K562 (cell line): ENCODE data around the gene DHRS4L2. TPM values are rescaled to one million over a fixed set of nuclear protein-coding genes. Genes with fewer than 3 reads are reported as not detected.

Experiments
- ADNP ChIP-seq: fragments of 200-800 bp; sonication (Bioruptor generic); IDR thresholded peaks from 2 replicates; pipeline ENCODE4 v1.6.1; 2016; ENCODE audit warnings: missing genetic modification characterization, missing compliant biosample characterization
- ARHGAP35 ChIP-seq: fragments of 450-650 bp; IDR thresholded peaks from 2 replicates; pipeline ENCODE4 v1.6.1; 2018; ENCODE audit not compliant: partially characterized antibody
- ATF1 ChIP-seq, 2 experiments: fragments of 450-650 bp in 1 of 2; IDR thresholded peaks; 2 replicates each; pipeline ENCODE4 v1.6.1; 2016; ENCODE audit warnings: missing compliant biosample characterization in 1 of 2, missing genetic modification characterization in 1 of 2
- BDP1 ChIP-seq: IDR thresholded peaks from 3 replicates; pipeline ENCODE4 v1.6.1; 2011; ENCODE audit not compliant: insufficient read length, insufficient read depth
- CXXC5 ChIP-seq: fragments of 250-450 bp; sonication (Bioruptor Pico); IDR thresholded peaks from 2 replicates; pipeline ENCODE4 v1.8.0; 2022; ENCODE audit warnings: inconsistent platforms, mild to moderate bottlenecking, moderate library complexity
- DPF2 ChIP-seq: fragments of 450-650 bp; IDR thresholded peaks from 2 replicates; pipeline ENCODE4 v1.6.1; 2016
- GATAD2A ChIP-seq: fragments of 450-650 bp; IDR thresholded peaks from 2 replicates; pipeline ENCODE4 v1.6.1; 2017
- MEF2A ChIP-seq: IDR thresholded peaks from 2 replicates; pipeline ENCODE4 v1.6.1; 2011; ENCODE audit warnings: low read depth, mild to moderate bottlenecking, low read length, moderate library complexity; ENCODE audit not compliant: control insufficient read depth
- MTA1 ChIP-seq: fragments of 450-650 bp; IDR thresholded peaks from 2 replicates; pipeline ENCODE4 v1.6.1; 2017; ENCODE audit warnings: borderline replicate concordance
- NR1H2 ChIP-seq: sonication (generic); formaldehyde crosslinking; IDR thresholded peaks from 2 replicates; pipeline ENCODE4 v1.4.0; 2020; ENCODE audit warnings: mild to moderate bottlenecking, missing genetic modification reagents
- RAD51 ChIP-seq: fragments of 450-650 bp; IDR thresholded peaks from 2 replicates; pipeline ENCODE4 v1.7.1; 2016; ENCODE audit warnings: low read depth, mild to moderate bottlenecking, borderline replicate concordance
- SIRT6 ChIP-seq: IDR thresholded peaks from one replicate; pipeline ENCODE4 v1.6.1; 2012; ENCODE audit warnings: low read depth, mild to moderate bottlenecking, control low read depth, inconsistent platforms, low read length, moderate library complexity
- STAT5A ChIP-seq: IDR thresholded peaks from 2 replicates; pipeline ENCODE4 v1.6.1; 2012; ENCODE audit warnings: low read length, inconsistent platforms, borderline replicate concordance
- XRCC4 ChIP-seq: IDR thresholded peaks from one replicate; pipeline ENCODE4 v1.6.1; 2011; ENCODE audit not compliant: insufficient read depth, insufficient read length; ENCODE audit errors: extremely low read depth
- ZNF197 ChIP-seq: fragments of 200-800 bp; sonication (Bioruptor generic); IDR thresholded peaks from 2 replicates; pipeline ENCODE4 v1.6.1; 2016; ENCODE audit warnings: low read depth, missing genetic modification characterization, missing compliant biosample characterization
- ZNF311 ChIP-seq: fragments of 250-450 bp; sonication (Bioruptor Pico); IDR thresholded peaks from 2 replicates; pipeline ENCODE4 v1.4.0; 2020; ENCODE audit warnings: mild to moderate bottlenecking, moderate library complexity
- ZNF408 ChIP-seq: fragments of 250-450 bp; sonication (Bioruptor Pico); IDR thresholded peaks from 2 replicates; pipeline ENCODE4 v1.4.0; 2020; ENCODE audit warnings: low read depth, mild to moderate bottlenecking, moderate library complexity
- ZNF586 ChIP-seq: fragments of 450-650 bp; formaldehyde crosslinking; conservative IDR thresholded peaks from 2 replicates; pipeline ENCODE4 v1.4.0; 2020; ENCODE audit warnings: mild to moderate bottlenecking, moderate library complexity
- ZNF644 ChIP-seq: fragments of 200-800 bp; sonication (Bioruptor generic); IDR thresholded peaks from 2 replicates; pipeline ENCODE4 v1.6.1; 2016; ENCODE audit warnings: low read depth, missing genetic modification characterization, missing compliant biosample characterization
- polyA plus RNA-seq, 8 experiments: library from polyadenylated mRNA; depleted of rRNA in 4 of 8; stranded (reverse) in 5 of 8; unstranded in 3 of 8; fragments of >200 nt; fragmentation: Nextera tagmentation in 2 of 8; fragmentation: Illumina TruSeq in 1 of 8; extraction: Ambion mirVana in 2 of 8; extraction: Trizol in 1 of 8; gene quantifications; 2 replicates each; pipeline versions ENCODE4 v1.2.1 to v1.2.3, GENCODE V29; 2011 to 2014; ENCODE audit warnings: inconsistent platforms in 1 of 8, missing spikeins in 1 of 8
- total RNA-seq, 7 experiments: library from RNA; depleted of rRNA in 6 of 7; stranded (reverse); fragments of >200 nt in 6 of 7; fragmentation: Illumina TruSeq in 2 of 7; extraction: Trizol in 2 of 7; gene quantifications; 2 replicates each; pipeline versions ENCODE4 v1.2.1 to v1.2.3, GENCODE V29; 2011 to 2021; ENCODE audit warnings: low replicate concordance in 1 of 7
- TF ChIP-seq, protein P1 (sequence below): fragments of 150-350 bp; IDR thresholded peaks from 2 replicates; pipeline ENCODE4 v1.6.1; 2014; ENCODE audit warnings: low read depth, mild to moderate bottlenecking, low read length, borderline replicate concordance
- TF ChIP-seq, protein P2 (sequence below): fragments of 250-450 bp; sonication (Bioruptor Pico); IDR thresholded peaks from 2 replicates; pipeline ENCODE4 v1.5.0; 2021
- TF ChIP-seq, protein P3 (sequence below): fragments of 450-650 bp; IDR thresholded peaks from 2 replicates; pipeline ENCODE4 v1.6.1; 2018; ENCODE audit warnings: mild to moderate bottlenecking, low read depth; ENCODE audit not compliant: partially characterized antibody
- TF ChIP-seq, protein P4 (sequence below): fragments of 250-450 bp; sonication (Bioruptor Pico); IDR thresholded peaks from 2 replicates; pipeline ENCODE4 v1.8.0; 2021; ENCODE audit warnings: borderline replicate concordance, mild to moderate bottlenecking, moderate library complexity; ENCODE audit not compliant: poor library complexity, severe bottlenecking

Gene DHRS4L2
- total and polyA plus RNA-seq, 9 of the 15 experiments (the other 6 are each of a cell fraction or from before 2014, with no cell fraction given), result 2.3 to 13.7 (median 8.1) TPM

DNA sequence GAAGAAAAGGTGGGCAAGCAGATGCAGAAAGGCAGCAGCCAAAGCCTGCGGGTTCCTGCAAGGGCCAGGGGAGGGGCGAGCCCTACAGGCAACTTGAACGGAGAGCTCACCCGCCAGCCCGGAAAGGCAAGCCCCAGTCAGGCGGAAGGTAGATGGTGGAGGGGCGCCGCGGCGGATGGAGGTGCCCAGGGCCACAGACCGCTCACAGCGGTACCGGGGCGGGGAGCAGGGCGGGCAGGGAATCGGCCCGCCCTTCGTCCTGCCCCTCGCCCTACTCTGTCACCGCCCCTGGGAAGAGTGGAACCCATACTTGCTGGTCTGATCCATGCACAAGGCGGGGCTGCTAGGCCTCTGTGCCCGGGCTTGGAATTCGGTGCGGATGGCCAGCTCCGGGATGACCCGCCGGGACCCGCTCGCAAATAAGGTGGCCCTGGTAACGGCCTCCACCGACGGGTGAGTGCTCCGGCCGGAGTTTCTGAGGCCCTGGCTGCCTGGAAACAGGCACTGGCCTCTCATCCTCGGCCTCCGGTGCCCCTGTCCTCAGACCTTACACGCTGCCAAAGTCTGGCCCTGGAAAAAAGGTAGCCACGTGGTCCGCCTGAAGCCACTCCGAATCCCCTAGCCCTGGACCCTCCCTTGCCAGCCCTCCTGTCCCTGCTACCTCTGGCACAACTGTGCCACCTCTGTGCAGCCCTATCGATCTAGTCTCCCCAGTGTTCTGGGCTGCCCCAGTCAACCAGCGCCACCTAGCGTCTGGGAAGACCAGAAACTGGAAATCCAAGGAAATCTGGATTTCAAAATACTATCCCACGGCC lies 35.1 kb upstream of the DHRS4L2 start, which contains the start of gene DHRS4 (continued):
- TF ChIP-seq MEF2A (no peak), ZNF586 (CRISPR knock-in tag) (no peak), ZNF408 (no peak), BDP1 (no peak), ARHGAP35 (no peak), STAT5A (no peak), XRCC4 (no peak), CXXC5 (CRISPR knock-in tag) (no peak; the same call in 1 of the 2 replicates), RAD51 (no peak), MTA1 (no peak), ATF1 (CRISPR knock-in tag; IDR thresholded peaks at IDR 0.05) (no peak), ATF1 (tag; IDR thresholded peaks at IDR 0.05) (no peak), ADNP (tag) (no peak), ZNF197 (CRISPR knock-in tag) (no peak), ZNF644 (tag) (no peak), NR1H2 (CRISPR knock-in tag) (no peak), GATAD2A (no peak), SIRT6 (no peak), DPF2 (no peak), ZNF311 (no peak)
- TF ChIP-seq, protein P1, sequence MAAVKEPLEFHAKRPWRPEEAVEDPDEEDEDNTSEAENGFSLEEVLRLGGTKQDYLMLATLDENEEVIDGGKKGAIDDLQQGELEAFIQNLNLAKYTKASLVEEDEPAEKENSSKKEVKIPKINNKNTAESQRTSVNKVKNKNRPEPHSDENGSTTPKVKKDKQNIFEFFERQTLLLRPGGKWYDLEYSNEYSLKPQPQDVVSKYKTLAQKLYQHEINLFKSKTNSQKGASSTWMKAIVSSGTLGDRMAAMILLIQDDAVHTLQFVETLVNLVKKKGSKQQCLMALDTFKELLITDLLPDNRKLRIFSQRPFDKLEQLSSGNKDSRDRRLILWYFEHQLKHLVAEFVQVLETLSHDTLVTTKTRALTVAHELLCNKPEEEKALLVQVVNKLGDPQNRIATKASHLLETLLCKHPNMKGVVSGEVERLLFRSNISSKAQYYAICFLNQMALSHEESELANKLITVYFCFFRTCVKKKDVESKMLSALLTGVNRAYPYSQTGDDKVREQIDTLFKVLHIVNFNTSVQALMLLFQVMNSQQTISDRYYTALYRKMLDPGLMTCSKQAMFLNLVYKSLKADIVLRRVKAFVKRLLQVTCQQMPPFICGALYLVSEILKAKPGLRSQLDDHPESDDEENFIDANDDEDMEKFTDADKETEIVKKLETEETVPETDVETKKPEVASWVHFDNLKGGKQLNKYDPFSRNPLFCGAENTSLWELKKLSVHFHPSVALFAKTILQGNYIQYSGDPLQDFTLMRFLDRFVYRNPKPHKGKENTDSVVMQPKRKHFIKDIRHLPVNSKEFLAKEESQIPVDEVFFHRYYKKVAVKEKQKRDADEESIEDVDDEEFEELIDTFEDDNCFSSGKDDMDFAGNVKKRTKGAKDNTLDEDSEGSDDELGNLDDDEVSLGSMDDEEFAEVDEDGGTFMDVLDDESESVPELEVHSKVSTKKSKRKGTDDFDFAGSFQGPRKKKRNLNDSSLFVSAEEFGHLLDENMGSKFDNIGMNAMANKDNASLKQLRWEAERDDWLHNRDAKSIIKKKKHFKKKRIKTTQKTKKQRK, result no peak
- TF ChIP-seq, protein P2, sequence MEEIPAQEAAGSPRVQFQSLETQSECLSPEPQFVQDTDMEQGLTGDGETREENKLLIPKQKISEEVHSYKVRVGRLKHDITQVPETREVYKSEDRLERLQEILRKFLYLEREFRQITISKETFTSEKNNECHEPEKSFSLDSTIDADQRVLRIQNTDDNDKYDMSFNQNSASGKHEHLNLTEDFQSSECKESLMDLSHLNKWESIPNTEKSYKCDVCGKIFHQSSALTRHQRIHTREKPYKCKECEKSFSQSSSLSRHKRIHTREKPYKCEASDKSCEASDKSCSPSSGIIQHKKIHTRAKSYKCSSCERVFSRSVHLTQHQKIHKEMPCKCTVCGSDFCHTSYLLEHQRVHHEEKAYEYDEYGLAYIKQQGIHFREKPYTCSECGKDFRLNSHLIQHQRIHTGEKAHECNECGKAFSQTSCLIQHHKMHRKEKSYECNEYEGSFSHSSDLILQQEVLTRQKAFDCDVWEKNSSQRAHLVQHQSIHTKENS (CRISPR knock-in tag), result no peak
- TF ChIP-seq, protein P3, sequence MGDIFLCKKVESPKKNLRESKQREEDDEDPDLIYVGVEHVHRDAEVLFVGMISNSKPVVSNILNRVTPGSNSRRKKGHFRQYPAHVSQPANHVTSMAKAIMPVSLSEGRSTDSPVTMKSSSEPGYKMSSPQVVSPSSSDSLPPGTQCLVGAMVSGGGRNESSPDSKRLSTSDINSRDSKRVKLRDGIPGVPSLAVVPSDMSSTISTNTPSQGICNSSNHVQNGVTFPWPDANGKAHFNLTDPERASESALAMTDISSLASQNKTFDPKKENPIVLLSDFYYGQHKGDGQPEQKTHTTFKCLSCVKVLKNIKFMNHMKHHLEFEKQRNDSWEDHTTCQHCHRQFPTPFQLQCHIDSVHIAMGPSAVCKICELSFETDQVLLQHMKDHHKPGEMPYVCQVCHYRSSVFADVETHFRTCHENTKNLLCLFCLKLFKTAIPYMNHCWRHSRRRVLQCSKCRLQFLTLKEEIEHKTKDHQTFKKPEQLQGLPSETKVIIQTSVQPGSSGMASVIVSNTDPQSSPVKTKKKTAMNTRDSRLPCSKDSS, result no peak
- TF ChIP-seq, protein P4, sequence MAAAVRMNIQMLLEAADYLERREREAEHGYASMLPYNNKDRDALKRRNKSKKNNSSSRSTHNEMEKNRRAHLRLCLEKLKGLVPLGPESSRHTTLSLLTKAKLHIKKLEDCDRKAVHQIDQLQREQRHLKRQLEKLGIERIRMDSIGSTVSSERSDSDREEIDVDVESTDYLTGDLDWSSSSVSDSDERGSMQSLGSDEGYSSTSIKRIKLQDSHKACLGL, result no peak
